ENCODE results near the gene IRX2.

Gene IRX2

GRCh38 chr5:2697041-2697440 is 54.4 kb downstream of the IRX2 start:
- TF ChIP-seq GATA3 (IDR thresholded peaks at IDR 0.05; ENCODE audit: low read depth, low read length), result no peak
- no peak for TF ChIP-seq GATA2 (IDR thresholded peaks at IDR 0.05; ENCODE audit: low read depth, low read length)
